MM.1S (cell line): Measurements from ENCODE around the gene AP5S1.

Experiments used
- CTCF ChIP-seq: fragments of 300-600 bp; sonication (generic); IDR thresholded peaks from 2 replicates; pipeline ENCODE4 v1.5.1; 2016; ENCODE audit warnings: antibody characterized with exemption, low read length, mixed read lengths
- EZH2 ChIP-seq: fragments of 300-600 bp; sonication (generic); optimal IDR thresholded peaks from 2 replicates; pipeline ENCODE3; 2017; ENCODE audit warnings: low read depth, mild to moderate bottlenecking, antibody characterized with exemption, low read length, mixed read lengths
- EZH2phosphoT487 ChIP-seq: fragments of 300-600 bp; sonication (generic); IDR thresholded peaks from 2 replicates; pipeline ENCODE4 v1.6.1; 2018; ENCODE audit warnings: antibody characterized with exemption, low read length

- TF ChIP-seq CTCF (no peak), EZH2phosphoT487 (no peak), EZH2 (no peak)
Observed at GRCh38 chr20:3828798-3829197, 8.5 kb downstream of the AP5S1 start.
